HG03025 (cell line): Measurements from ENCODE around the gene MMP21.

Experiments
- ATAC-seq: cut with Tn5 transposase; IDR thresholded peaks from one replicate; pipeline ENCODE4 v1.9.1; 2021; ENCODE audit warnings: mild to moderate bottlenecking, moderate library complexity; ENCODE audit not compliant: unreplicated experiment, low FRiP score

The MMP21 gene

DNA sequence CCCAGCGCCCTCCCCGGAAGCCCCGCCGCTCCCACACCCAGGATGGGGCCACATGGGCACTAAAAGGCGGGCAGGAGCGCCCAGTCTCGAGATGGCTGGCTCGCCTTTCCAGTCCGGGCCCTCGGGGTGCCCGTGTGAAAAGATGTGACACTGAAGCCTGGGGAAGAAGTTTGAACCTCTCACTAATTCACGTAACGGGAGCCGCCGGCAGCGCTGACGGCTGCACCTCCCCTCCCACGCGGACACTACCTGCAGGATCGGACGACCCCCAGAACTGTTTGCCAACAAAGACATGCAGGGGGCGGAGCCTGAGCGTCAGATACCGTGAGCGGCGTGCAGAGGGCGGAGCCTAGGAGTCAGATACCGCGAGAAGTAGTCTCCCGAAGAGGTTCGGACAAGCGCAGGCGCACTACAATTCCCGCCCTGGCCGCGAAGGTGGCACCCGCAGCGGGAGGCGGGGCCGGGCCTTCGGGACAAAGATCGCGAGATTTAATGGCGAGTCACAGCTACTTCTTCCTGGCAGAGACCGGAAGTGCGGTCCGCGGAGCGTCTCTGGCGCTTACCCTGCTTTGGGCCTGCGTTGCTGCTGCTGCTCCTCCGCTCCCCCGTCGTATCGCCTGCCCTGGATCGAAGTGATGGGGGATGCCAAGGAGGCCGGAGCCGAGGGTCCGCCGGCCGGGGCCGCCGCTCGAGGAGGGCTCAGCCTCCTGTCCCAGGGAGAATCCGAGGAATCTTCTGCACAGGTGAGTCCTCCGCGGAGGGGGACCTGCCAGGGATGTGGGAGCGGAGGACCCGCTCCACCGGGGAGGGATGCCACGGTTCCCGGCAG is 56.2 kb downstream of the MMP21 start, which contains the start of gene EDRF1:
TSS of gene EDRF1 (plus strand) at position 537 of the 829 bp plus-strand sequence. CDS start at position 636, 99 bp downstream.
- peak; percentile 92 for ATAC-seq
